ENCODE measurements around the gene SLC2A13.

- TF ChIP-seq CTCF (IDR thresholded peaks at IDR 0.05) (no peak), POLR2A (IDR thresholded peaks at IDR 0.05) (no peak)
These were observed 265.5 kb downstream of the SLC2A13 start for GRCh38 chr12:39840422-39840821.

All from lower leg skin (tissue), 3 donors.